ENCODE measurements around the gene CDKL2. TPM values are rescaled to one million over a fixed set of nuclear protein-coding genes. Genes with fewer than 3 reads are reported as not detected.
A peak's percentile ranks its signal among the peaks of the same experiment; 100 is the strongest.

Gene CDKL2
- total and polyA plus RNA-seq, 2 of the 8 experiments (the other 6 are each of a cell fraction or from before 2014, with no cell fraction given), result 1.4 to 2.1 TPM

GRCh38 chr4:75630174-75630936, at the start of gene CDKL2 (continued):
- TF ChIP-seq RBBP5 (IDR thresholded peaks at IDR 0.05; ENCODE audit: borderline replicate concordance, low read depth, low read length) (peak; percentile 42; the same call in 1 of the 2 replicates), KDM4A (IDR thresholded peaks at IDR 0.05; ENCODE audit: low read depth, low read length, severe bottlenecking) (peak; percentile 92), JUN (IDR thresholded peaks at IDR 0.05; ENCODE audit: low read depth, low read length) (no peak), CTBP2 (IDR thresholded peaks at IDR 0.05; ENCODE audit: borderline replicate concordance, insufficient read depth, insufficient read length, low read length) (peak; percentile 43), E2F6 (IDR thresholded peaks at IDR 0.05) (peak; percentile 91), SP2 (IDR thresholded peaks at IDR 0.05; ENCODE audit: low read length) (peak; percentile 32; the same call in 1 of the 2 replicates), USF2 (IDR thresholded peaks at IDR 0.05; ENCODE audit: low read length) (no peak; the same call in 1 of the 2 replicates), TBP (IDR thresholded peaks at IDR 0.05; ENCODE audit: low read depth, low read length) (peak; percentile 65), SIN3A (conservative IDR thresholded peaks at IDR 0.05 in 1 of 2, IDR thresholded peaks at IDR 0.05 in 1 of 2; ENCODE audit: low read depth in 1 of 2, low read length in 2 of 2) (peak in 1 of 2 experiments; percentile 9; a peak in 1 of 4 replicates)

Data from H1 (cell line).